HepG2 (cell line): ENCODE results near the gene MRPL50. TPM values are rescaled to one million over a fixed set of nuclear protein-coding genes. Genes with fewer than 3 reads are reported as not detected.
A peak's percentile ranks its signal among the peaks of the same experiment; 100 is the strongest.

Experiments
- ATRX ChIP-seq: sonication (generic); formaldehyde crosslinking; IDR thresholded peaks from 2 replicates; pipeline ENCODE4 v1.4.0; 2020; ENCODE audit warnings: missing genetic modification reagents, borderline replicate concordance
- FOSL2 ChIP-seq: sonication (generic); formaldehyde crosslinking; IDR thresholded peaks from 2 replicates; pipeline ENCODE4 v1.4.0; 2020; ENCODE audit warnings: missing genetic modification reagents
- HNRNPUL1 ChIP-seq: fragments of 200-400 bp; formaldehyde crosslinking; IDR thresholded peaks from 2 replicates; pipeline ENCODE4 v1.6.1; 2017; ENCODE audit warnings: low read depth, mild to moderate bottlenecking, low read length, moderate library complexity
- JDP2 ChIP-seq: sonication (generic); formaldehyde crosslinking; IDR thresholded peaks from 2 replicates; pipeline ENCODE4 v1.8.1; 2022; ENCODE audit warnings: missing genetic modification reagents, borderline replicate concordance
- MTF1 ChIP-seq: sonication (generic); formaldehyde crosslinking; IDR thresholded peaks from 2 replicates; pipeline ENCODE4 v1.5.0; 2020; ENCODE audit warnings: missing genetic modification reagents
- NCOA5 ChIP-seq: sonication (generic); formaldehyde crosslinking; IDR thresholded peaks from 2 replicates; pipeline ENCODE4 v1.4.0; 2020; ENCODE audit warnings: missing genetic modification reagents
- PHF8 ChIP-seq: sonication (generic); formaldehyde crosslinking; IDR thresholded peaks from 2 replicates; pipeline ENCODE4 v1.5.0; 2020; ENCODE audit warnings: missing genetic modification reagents
- PPARG ChIP-seq: conservative IDR thresholded peaks from 2 replicates; pipeline ENCODE4 v1.6.1; 2016; ENCODE audit warnings: missing biosample characterization, missing genetic modification reagents
- SOX6 ChIP-seq, 2 experiments: fragments of 450-650 bp in 1 of 2; sonication (generic) in 1 of 2; formaldehyde crosslinking in 1 of 2; IDR thresholded peaks; 2 replicates each; pipeline versions ENCODE4 v1.4.0 to v1.6.1; 2017 to 2020; ENCODE audit warnings: antibody characterized with exemption in 1 of 2, mild to moderate bottlenecking in 1 of 2, missing genetic modification reagents in 1 of 2
- TMF1 ChIP-seq: sonication (generic); formaldehyde crosslinking; IDR thresholded peaks from 2 replicates; pipeline ENCODE4 v1.8.1; 2022; ENCODE audit warnings: low read depth, missing genetic modification reagents
- ZMYM4 ChIP-seq: sonication (generic); formaldehyde crosslinking; IDR thresholded peaks from 2 replicates; pipeline ENCODE4 v1.8.1; 2023; ENCODE audit warnings: mild to moderate bottlenecking, missing genetic modification reagents
- ZNF101 ChIP-seq: sonication (generic); formaldehyde crosslinking; IDR thresholded peaks from 2 replicates; pipeline ENCODE4 v1.4.0; 2020; ENCODE audit warnings: mild to moderate bottlenecking, low read depth, missing genetic modification reagents, borderline replicate concordance
- ZNF124 ChIP-seq: sonication (generic); formaldehyde crosslinking; IDR thresholded peaks from 2 replicates; pipeline ENCODE4 v1.4.0; 2020; ENCODE audit warnings: missing genetic modification reagents
- polyA plus RNA-seq, 8 experiments: library from polyadenylated mRNA; depleted of rRNA in 3 of 8; stranded (reverse) in 7 of 8; unstranded in 1 of 8; fragments of >200 nt; fragmentation: Illumina TruSeq in 4 of 8; extraction: Trizol in 4 of 8; gene quantifications; 2 replicates each; pipeline versions ENCODE4 v1.2.1 to v1.2.3, GENCODE V29; 2011 to 2016; ENCODE audit warnings: low read depth in 4 of 8, missing spikeins in 1 of 8, mixed read lengths in 1 of 8; ENCODE audit not compliant: insufficient read depth in 1 of 8
- total RNA-seq, 5 experiments: library from RNA; depleted of rRNA; stranded (reverse); fragments of >200 nt; fragmentation: Illumina TruSeq; extraction: Trizol; gene quantifications; 2 replicates each; pipeline ENCODE4 v1.2.3, GENCODE V29; 2016; ENCODE audit warnings: low read depth in 1 of 5
- TF ChIP-seq, protein P1 (sequence below): sonication (generic); formaldehyde crosslinking; IDR thresholded peaks from 2 replicates; pipeline ENCODE4 v1.4.0; 2020; ENCODE audit warnings: missing genetic modification reagents
- TF ChIP-seq, protein P2 (sequence below): sonication (generic); formaldehyde crosslinking; IDR thresholded peaks from 2 replicates; pipeline ENCODE4 v1.9.0; 2021; ENCODE audit warnings: missing genetic modification reagents, borderline replicate concordance
- TF ChIP-seq, protein P3 (sequence below): sonication (generic); formaldehyde crosslinking; IDR thresholded peaks from 2 replicates; pipeline ENCODE4 v1.4.0; 2020; ENCODE audit warnings: missing genetic modification reagents
- TF ChIP-seq, protein P4 (sequence below): sonication (generic); formaldehyde crosslinking; IDR thresholded peaks from 2 replicates; pipeline ENCODE4 v1.5.0; 2020; ENCODE audit warnings: mild to moderate bottlenecking, low read depth, missing genetic modification reagents, borderline replicate concordance
- TF ChIP-seq, protein P5 (sequence below): IDR thresholded peaks from 2 replicates; pipeline ENCODE4 v1.6.1; 2016; ENCODE audit warnings: missing compliant biosample characterization, missing genetic modification reagents, borderline replicate concordance
- TF ChIP-seq, protein P6 (sequence below): sonication (generic); formaldehyde crosslinking; IDR thresholded peaks from 2 replicates; pipeline ENCODE4 v1.4.0; 2020; ENCODE audit warnings: missing genetic modification reagents
- TF ChIP-seq, protein P7 (sequence below): sonication (generic); formaldehyde crosslinking; IDR thresholded peaks from 2 replicates; pipeline ENCODE4 v1.4.0; 2020; ENCODE audit warnings: missing genetic modification reagents

MRPL50 gene
- total and polyA plus RNA-seq, 2 of the 13 experiments (the other 11 are each of a cell fraction or from before 2014, with no cell fraction given) = 37.1 to 70.0 TPM

DNA sequence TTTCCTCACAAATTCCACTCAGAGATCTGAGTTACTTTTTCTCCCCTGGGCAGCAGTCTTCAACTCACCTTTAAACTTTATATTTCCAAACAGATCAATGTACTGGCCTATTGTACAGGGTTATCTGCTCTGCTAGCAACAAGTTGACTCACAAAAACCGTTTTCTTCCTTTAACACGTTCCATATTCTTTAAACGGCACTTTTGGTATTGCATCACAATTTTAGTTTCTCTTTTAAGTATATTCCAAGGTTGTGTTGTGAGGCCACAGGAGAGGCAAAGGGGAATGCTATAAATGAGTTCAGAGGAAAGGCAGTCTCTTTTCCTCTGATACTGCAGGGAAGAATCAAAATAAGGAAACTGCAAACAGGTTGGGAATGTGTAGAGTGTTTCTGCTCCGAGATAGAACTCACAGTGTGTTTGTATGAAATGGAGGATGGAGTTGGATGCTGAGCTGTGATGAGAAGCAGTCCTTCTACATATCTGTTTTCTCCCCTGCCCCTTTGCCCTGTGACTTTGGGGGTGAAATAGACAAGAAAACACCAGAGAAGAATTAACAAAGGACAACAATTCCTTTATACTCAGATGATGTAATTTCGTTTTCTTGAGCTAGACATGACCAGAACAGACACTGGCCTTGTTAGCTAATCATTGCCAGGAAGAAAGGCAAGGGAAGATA, 47.1 kb upstream of the MRPL50 start (continued):
- TF ChIP-seq, protein P1, sequence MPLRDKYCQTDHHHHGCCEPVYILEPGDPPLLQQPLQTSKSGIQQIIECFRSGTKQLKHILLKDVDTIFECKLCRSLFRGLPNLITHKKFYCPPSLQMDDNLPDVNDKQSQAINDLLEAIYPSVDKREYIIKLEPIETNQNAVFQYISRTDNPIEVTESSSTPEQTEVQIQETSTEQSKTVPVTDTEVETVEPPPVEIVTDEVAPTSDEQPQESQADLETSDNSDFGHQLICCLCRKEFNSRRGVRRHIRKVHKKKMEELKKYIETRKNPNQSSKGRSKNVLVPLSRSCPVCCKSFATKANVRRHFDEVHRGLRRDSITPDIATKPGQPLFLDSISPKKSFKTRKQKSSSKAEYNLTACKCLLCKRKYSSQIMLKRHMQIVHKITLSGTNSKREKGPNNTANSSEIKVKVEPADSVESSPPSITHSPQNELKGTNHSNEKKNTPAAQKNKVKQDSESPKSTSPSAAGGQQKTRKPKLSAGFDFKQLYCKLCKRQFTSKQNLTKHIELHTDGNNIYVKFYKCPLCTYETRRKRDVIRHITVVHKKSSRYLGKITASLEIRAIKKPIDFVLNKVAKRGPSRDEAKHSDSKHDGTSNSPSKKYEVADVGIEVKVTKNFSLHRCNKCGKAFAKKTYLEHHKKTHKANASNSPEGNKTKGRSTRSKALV (CRISPR knock-in tag) = 0 out of 2 replicates have a peak, but pooled peaks have one; percentile 54
- TF ChIP-seq, protein P2, sequence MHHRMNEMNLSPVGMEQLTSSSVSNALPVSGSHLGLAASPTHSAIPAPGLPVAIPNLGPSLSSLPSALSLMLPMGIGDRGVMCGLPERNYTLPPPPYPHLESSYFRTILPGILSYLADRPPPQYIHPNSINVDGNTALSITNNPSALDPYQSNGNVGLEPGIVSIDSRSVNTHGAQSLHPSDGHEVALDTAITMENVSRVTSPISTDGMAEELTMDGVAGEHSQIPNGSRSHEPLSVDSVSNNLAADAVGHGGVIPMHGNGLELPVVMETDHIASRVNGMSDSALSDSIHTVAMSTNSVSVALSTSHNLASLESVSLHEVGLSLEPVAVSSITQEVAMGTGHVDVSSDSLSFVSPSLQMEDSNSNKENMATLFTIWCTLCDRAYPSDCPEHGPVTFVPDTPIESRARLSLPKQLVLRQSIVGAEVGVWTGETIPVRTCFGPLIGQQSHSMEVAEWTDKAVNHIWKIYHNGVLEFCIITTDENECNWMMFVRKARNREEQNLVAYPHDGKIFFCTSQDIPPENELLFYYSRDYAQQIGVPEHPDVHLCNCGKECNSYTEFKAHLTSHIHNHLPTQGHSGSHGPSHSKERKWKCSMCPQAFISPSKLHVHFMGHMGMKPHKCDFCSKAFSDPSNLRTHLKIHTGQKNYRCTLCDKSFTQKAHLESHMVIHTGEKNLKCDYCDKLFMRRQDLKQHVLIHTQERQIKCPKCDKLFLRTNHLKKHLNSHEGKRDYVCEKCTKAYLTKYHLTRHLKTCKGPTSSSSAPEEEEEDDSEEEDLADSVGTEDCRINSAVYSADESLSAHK (CRISPR knock-in tag) = no peak
- TF ChIP-seq, protein P3, sequence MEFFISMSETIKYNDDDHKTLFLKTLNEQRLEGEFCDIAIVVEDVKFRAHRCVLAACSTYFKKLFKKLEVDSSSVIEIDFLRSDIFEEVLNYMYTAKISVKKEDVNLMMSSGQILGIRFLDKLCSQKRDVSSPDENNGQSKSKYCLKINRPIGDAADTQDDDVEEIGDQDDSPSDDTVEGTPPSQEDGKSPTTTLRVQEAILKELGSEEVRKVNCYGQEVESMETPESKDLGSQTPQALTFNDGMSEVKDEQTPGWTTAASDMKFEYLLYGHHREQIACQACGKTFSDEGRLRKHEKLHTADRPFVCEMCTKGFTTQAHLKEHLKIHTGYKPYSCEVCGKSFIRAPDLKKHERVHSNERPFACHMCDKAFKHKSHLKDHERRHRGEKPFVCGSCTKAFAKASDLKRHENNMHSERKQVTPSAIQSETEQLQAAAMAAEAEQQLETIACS (CRISPR knock-in tag) = no peak
- no peak for TF ChIP-seq ATRX (CRISPR knock-in tag)
- TF ChIP-seq ZNF101 (CRISPR knock-in tag) = no peak
- no peak for TF ChIP-seq JDP2 (CRISPR knock-in tag)
- TF ChIP-seq SOX6 (IDR thresholded peaks at IDR 0.05) = no peak
- TF ChIP-seq SOX6 (CRISPR knock-in tag; IDR thresholded peaks at IDR 0.05) = peak; percentile 91
- TF ChIP-seq, protein P4, sequence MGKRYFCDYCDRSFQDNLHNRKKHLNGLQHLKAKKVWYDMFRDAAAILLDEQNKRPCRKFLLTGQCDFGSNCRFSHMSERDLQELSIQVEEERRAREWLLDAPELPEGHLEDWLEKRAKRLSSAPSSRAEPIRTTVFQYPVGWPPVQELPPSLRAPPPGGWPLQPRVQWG (CRISPR knock-in tag) = no peak
- TF ChIP-seq FOSL2 = no peak
- peak; percentile 71 for TF ChIP-seq PPARG
- no peak for TF ChIP-seq TMF1
- TF ChIP-seq NCOA5 (CRISPR knock-in tag) = 0 out of 2 replicates have a peak, but pooled peaks have one; percentile 49
- TF ChIP-seq, protein P5, sequence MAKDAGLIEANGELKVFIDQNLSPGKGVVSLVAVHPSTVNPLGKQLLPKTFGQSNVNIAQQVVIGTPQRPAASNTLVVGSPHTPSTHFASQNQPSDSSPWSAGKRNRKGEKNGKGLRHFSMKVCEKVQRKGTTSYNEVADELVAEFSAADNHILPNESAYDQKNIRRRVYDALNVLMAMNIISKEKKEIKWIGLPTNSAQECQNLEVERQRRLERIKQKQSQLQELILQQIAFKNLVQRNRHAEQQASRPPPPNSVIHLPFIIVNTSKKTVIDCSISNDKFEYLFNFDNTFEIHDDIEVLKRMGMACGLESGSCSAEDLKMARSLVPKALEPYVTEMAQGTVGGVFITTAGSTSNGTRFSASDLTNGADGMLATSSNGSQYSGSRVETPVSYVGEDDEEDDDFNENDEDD (CRISPR knock-in tag) = no peak
- TF ChIP-seq PHF8 (CRISPR knock-in tag) = peak; percentile 35; the same call in 1 of the 2 replicates
- TF ChIP-seq MTF1 (CRISPR knock-in tag) = no peak
- TF ChIP-seq HNRNPUL1 = no peak
- TF ChIP-seq, protein P6, sequence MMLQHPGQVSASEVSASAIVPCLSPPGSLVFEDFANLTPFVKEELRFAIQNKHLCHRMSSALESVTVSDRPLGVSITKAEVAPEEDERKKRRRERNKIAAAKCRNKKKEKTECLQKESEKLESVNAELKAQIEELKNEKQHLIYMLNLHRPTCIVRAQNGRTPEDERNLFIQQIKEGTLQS = peak; percentile 66; the same call in 1 of the 2 replicates
- TF ChIP-seq ZNF124 = peak; percentile 59; the same call in 1 of the 2 replicates
- TF ChIP-seq ZMYM4 (CRISPR knock-in tag) = peak; percentile 67; the same call in 1 of the 2 replicates
- TF ChIP-seq, protein P7, sequence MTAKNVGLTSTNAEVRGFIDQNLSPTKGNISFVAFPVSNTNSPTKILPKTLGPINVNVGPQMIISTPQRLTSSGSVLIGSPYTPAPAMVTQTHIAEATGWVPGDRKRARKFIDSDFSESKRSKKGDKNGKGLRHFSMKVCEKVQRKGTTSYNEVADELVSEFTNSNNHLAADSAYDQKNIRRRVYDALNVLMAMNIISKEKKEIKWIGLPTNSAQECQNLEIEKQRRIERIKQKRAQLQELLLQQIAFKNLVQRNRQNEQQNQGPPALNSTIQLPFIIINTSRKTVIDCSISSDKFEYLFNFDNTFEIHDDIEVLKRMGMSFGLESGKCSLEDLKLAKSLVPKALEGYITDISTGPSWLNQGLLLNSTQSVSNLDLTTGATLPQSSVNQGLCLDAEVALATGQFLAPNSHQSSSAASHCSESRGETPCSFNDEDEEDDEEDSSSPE = no peak
